Stimulated activated naive CD4-positive, alpha-beta T cell treated with Interleukin-2 at 50 U/mL for 16 hours (primary cell): ENCODE data around the gene ALS2CL.

ENCODE experiments used
- DNase-seq: peaks from one replicate; lab custom pipeline; 2025; lab: John Stamatoyannopoulos, UW

Gene ALS2CL

GRCh38 chr3:46677411-46677726, 16.1 kb downstream of the ALS2CL start:
- DNase-seq: no peak

GRCh38 chr3:46676601-46677410, 16.7 kb downstream of the ALS2CL start:
- DNase-seq: no peak

GRCh38 chr3:46675843-46676567, 17.5 kb downstream of the ALS2CL start:
- DNase-seq: no peak

DNA sequence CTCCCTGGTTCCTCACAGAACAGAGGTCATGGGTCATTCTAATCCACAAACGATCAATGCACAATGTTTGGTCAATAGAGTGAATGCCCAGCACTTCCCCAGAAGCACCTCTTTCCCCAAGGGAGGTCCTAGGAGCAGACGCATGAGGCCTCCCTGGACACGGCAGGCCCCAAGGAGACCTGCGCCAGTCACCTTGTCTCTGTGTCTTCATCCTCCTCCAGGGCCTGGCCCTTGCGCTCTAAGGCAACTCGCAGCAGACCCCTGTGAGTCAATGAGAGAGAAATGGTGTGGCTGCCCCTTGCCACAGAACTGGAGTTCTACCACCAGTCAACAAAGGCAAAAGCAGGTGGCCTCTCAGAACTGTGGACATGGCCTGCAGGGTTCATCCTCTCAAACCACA, 18.1 kb downstream of the ALS2CL start:
- DNase-seq: no peak

- DNase-seq: no peak
These were observed 19.2 kb downstream of the ALS2CL start for GRCh38 chr3:46674031-46674845.

DNA sequence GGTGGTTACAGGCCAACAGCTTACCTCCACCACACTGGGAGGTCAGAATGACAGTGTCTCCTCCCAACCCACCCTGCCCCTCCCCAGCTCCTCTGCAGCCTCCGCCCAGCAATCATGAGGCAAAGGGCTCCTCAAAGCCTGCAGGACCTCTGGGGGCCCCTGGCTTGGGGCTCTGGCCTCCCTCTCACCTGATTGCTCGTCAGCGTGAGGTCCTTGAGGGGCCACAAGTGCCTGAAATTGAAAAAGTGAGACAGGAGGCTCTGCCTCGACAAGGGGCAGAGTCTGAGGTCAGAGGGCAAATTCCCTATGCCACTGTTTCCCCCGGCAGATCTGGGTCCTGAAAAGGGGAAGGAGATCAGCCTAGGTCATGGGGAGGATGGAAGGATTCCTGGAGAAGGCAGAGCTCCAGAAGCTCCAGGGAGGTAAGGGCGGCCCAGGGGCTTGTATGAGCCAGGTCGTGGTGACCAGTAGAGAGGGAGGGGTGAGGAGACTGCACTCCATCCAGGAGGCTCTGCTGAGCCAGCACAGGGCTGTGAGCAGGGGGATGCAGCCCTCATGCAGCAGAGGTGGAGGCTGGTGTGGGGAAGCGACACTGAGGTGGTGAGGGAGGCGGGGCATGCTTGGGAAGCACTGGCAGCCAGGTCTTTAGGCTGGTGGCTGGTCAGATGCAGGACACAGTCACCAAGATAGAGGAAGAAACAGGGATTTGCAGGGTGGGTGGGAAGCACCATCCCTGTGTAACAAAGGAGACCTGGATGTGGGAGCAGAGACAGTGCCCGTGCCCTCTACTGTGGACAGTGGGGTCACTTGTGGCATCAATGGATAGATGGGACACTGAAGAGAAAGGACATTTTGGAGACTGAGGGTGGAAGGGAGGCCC, 20.1 kb downstream of the ALS2CL start:
- no peak for DNase-seq

GRCh38 chr3:46672349-46672695, 21.2 kb downstream of the ALS2CL start:
- DNase-seq: no peak

DNA sequence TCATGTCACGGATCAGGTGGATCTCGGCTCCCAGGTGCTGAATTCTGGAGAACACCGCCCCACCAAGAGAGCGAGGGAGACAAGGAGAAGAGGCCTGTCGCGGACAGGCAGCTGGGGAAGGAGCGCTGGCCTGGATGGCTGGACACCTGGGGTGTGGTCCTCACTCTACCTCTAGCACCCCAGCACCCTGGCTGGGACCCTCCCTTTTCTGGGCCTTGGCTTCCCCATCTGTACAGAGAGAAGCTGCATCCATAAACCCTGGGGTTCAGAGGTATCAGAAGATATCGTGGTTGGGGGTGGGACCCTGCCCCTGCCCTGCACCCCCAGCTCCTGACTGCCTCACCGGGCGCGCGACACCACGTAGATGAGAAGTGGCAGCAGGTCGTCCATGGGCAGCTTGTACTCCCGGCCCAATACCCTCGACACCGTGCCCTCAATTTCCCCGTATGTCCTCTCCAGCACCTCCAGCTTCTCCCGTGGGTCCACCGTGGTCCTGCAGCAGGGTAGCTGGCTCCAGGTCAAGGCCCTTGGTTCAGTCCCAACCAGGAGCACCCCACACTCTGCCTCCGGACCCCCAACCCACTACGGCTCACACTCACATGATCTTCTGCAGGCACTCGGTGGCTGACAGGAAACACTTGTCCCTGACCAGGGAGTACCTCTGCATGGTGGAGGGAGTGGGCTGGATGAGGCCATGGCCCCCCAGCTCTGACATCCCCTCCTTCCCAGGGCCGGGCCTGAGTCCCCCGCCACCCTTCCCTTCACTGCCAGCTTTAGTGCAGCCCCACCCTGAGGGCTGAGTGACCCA, 21.7 kb downstream of the ALS2CL start:
- DNase-seq: no peak

DNA sequence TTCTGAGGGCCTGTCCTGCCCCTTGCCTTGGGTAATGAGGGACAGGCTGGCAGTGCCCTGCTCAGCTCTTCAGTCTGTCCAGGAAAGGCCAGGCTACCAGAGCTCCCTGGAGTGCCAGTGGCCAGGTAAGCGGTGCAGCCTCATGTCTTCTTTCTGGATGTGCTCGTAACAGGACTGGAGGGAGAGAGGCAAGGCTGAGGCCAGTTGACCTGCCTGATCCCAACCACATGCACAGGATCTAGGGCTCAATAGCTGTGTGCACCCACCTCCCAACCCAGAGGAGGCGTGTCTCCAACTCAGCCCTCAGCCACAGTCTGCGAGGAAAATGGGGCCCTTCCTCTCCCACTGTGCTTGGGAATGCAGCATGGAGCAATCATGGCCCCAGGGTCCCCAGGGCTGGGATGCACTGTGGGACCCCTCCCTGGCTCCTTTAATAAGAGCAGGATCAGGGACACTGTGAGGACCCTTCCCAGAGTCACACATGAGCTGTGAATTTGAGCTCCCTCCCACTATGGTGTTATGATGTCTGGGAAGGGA, 22.5 kb downstream of the ALS2CL start:
- no peak for DNase-seq

- DNase-seq: no peak
These were observed 23.2 kb downstream of the ALS2CL start for GRCh38 chr3:46670000-46670890.

- no peak for DNase-seq
These were observed 24.1 kb downstream of the ALS2CL start for GRCh38 chr3:46669191-46669999.

DNA sequence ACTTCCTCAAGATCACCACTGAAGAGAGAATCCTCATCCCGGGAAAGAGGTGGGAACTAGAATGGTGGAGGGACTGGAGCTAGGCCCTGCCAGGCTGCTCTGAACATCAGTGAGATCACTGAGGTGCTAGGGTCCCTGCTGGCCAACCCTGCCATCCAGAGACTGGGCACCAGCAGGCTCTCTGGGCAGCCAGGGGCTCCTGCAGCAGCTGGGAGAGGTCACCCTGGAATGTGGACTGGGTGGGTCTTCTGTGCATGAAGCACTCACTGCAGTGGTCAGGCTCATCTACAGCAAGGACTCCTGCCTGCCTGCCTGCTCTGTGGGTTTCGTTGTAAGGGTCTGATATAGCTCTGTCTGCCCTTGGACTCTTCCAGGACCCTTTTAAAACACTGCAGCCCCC, 24.9 kb downstream of the ALS2CL start:
- no peak for DNase-seq

GRCh38 chr3:46668116-46668515, 25.4 kb downstream of the ALS2CL start:
- DNase-seq: no peak

DNA sequence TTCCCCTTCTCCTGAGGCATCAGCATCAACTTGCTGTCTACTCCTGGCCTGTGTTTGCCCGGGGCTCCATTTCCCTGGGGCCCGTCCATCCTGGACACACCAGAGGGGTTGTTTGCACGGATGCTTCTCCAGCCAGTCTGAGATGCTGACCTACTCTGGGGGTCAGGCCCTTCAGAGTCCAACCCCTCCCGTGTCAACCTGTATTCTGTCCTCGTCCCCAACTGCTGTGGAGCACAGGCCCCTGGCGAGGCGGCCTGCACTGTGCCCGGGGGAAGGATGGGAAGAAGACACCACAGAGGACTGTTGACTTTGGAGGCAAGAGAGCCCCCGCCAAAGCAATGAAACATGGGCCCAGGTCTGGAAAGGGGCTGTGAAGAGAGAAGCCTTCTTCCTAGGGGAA, 25.8 kb downstream of the ALS2CL start:
- DNase-seq: no peak

- DNase-seq: no peak
These were observed 26.3 kb downstream of the ALS2CL start for GRCh38 chr3:46667061-46667621.

- DNase-seq: no peak
These were observed 27.0 kb downstream of the ALS2CL start for GRCh38 chr3:46666453-46666845.

- DNase-seq: no peak
These were observed 27.6 kb downstream of the ALS2CL start for GRCh38 chr3:46665763-46666452.
